ENCODE measurements around the gene GCK. TPM values are rescaled to one million over a fixed set of nuclear protein-coding genes. Genes with fewer than 3 reads are reported as not detected.

GCK gene
- total RNA-seq, 2 experiments from 2014 or later = 0.16 TPM; not detected in 1

DNA sequence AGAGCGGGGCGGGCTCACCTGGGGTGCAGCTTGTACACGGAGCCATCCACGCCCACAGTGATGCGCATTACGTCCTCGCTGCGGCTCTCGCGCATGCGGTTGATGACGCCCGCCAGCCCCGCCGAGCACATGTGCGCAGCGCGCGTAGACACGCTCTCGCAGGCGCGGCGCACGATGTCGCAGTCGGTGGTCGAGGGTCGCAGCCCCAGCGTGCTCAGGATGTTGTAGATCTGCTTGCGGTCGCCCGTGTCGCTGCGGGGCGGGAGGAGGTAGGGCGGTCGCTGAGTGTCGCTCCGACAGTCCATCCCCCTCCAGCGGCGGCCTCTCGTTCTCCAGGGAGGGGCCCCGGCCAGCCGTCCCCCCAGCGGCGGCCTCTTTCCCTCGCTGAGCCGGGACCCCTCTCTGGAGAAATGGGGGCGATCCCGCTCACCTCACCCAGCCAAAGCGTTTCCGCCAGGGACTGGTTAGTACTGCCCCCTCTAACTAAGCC, 43.7 kb downstream of the GCK start:
- intact Hi-C loops (cut with micrococcal nuclease; ENCODE audit: unreplicated experiment) = no loop called here
- no TSS peak for BruUV-seq (replicated peaks)
- no peaks in the 10 kb centered on the region for H3K36me3 ChIP-seq (ENCODE audit: insufficient read depth, low read length)
- peak overlapping the region; percentile 61; the same call in 1 of the 2 replicates for H3K4me2 ChIP-seq (ENCODE audit: low read length)
- H4K20me1 ChIP-seq (ENCODE audit: insufficient read depth, low read length) = no peaks in the 10 kb centered on the region
- ChIA-PET POLR2A (no interaction called here), CTCF (ENCODE audit: unreplicated experiment) (no interaction called here)
- DNase-seq (ENCODE audit: low spot score) = no peak
- H3K4me1 ChIP-seq (ENCODE audit: insufficient read depth, low read length, poor library complexity, severe bottlenecking) = no peaks in the 10 kb centered on the region
- TF ChIP-seq EZH2phosphoT487 (IDR thresholded peaks at IDR 0.05; ENCODE audit: borderline replicate concordance, low read depth, low read length) = no peak
- TF ChIP-seq, protein P1, sequence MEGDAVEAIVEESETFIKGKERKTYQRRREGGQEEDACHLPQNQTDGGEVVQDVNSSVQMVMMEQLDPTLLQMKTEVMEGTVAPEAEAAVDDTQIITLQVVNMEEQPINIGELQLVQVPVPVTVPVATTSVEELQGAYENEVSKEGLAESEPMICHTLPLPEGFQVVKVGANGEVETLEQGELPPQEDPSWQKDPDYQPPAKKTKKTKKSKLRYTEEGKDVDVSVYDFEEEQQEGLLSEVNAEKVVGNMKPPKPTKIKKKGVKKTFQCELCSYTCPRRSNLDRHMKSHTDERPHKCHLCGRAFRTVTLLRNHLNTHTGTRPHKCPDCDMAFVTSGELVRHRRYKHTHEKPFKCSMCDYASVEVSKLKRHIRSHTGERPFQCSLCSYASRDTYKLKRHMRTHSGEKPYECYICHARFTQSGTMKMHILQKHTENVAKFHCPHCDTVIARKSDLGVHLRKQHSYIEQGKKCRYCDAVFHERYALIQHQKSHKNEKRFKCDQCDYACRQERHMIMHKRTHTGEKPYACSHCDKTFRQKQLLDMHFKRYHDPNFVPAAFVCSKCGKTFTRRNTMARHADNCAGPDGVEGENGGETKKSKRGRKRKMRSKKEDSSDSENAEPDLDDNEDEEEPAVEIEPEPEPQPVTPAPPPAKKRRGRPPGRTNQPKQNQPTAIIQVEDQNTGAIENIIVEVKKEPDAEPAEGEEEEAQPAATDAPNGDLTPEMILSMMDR (conservative IDR thresholded peaks at IDR 0.05; ENCODE audit: low read length) = no peak
- no peaks in the 10 kb centered on the region for H3K79me2 ChIP-seq (ENCODE audit: insufficient read depth, low read depth, low read length)
- peak overlapping the region; percentile 33 for H3K4me3 ChIP-seq (ENCODE audit: low read depth, low read length, poor library complexity, severe bottlenecking)
- no peak overlapping the region for H2AFZ ChIP-seq (ENCODE audit: low read length)
- no peak overlapping the region for H3K27ac ChIP-seq (ENCODE audit: low read depth, low read length, poor library complexity, severe bottlenecking)
- no peaks in the 10 kb centered on the region for H3K9me2 ChIP-seq (ENCODE audit: insufficient read depth, low read length)
- H3K9me3 ChIP-seq (ENCODE audit: low read length) = no peaks in the 10 kb centered on the region

DNA sequence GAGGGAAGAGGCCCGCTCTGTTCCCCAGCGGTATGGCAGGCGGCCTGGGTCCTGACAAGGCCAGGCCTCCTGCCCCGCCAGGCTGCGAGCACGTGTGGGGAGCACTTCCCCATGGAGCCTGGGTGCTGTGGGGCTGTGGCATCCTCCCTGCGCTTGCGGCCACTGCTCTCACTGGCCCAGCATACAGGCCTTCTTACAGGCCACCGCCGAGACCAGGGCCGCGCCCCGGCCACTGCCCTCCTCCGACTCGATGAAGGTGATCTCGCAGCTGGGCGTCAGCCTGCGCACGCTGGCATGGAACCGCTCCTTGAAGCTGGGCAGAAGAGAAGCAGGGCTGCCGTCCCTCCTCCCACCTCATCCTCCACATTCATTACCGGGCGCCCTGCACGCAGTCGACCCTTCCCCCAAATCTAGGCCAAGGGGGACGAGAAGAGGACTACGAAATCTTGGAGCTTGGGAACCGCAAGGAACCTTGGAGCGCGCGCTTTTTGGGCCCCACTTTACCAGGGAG, 44.2 kb downstream of the GCK start:
- no peak overlapping the region for H3K4me3 ChIP-seq (ENCODE audit: low read depth, low read length, poor library complexity, severe bottlenecking)

DNA sequence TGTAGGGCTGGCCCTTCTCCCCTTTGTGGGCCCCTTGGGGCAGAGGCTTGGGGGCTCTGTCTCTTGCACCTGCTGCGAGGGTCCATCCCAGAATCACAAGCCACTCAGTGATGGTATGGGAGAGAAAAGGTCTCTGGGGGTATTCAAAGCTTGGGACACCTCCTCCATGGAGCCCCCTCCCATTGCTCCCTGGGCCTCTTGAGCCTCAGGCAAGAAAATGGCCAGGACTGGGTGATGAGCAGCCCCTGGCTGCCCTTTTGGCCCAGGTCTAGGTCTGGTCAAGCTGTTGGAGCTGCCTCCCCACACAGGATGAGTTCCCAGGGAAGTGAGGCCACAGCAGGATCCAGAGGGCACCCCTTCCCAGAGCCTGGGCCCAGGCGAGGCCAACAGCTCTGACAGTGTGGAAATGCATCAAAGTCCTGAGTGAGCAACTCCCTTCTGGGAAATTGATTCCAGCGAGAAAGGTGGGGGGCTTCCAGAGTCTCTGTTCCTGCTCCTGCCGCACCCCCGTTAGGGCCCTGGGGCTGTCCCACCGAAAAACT, 44.7 kb downstream of the GCK start:
- Histone ChIP-seq H3K36me3 (ENCODE audit: insufficient read depth, low read length) (no peaks in the 10 kb centered on the region), H3K27ac (ENCODE audit: low read depth, low read length, poor library complexity, severe bottlenecking) (no peak overlapping the region), H4K20me1 (ENCODE audit: insufficient read depth, low read length) (no peaks in the 10 kb centered on the region), H3K79me2 (ENCODE audit: insufficient read depth, low read depth, low read length) (no peaks in the 10 kb centered on the region), H3K9me2 (ENCODE audit: insufficient read depth, low read length) (no peaks in the 10 kb centered on the region), H3K4me1 (ENCODE audit: insufficient read depth, low read length, poor library complexity, severe bottlenecking) (no peaks in the 10 kb centered on the region), H3K9me3 (ENCODE audit: low read length) (no peaks in the 10 kb centered on the region), H3K4me2 (ENCODE audit: low read length) (no peak overlapping the region), H3K4me3 (ENCODE audit: low read depth, low read length, poor library complexity, severe bottlenecking) (no peak overlapping the region), H2AFZ (ENCODE audit: low read length) (no peak overlapping the region)
- intact Hi-C loops (cut with micrococcal nuclease; ENCODE audit: unreplicated experiment) = no loop called here
- no TSS peak for BruUV-seq (replicated peaks)
- POLR2A ChIA-PET = no interaction called here
- no peak for TF ChIP-seq EZH2phosphoT487 (IDR thresholded peaks at IDR 0.05; ENCODE audit: borderline replicate concordance, low read depth, low read length)
- TF ChIP-seq, protein P1 (conservative IDR thresholded peaks at IDR 0.05; ENCODE audit: low read length) = no peak
- DNase-seq (ENCODE audit: low spot score) = no peak
- CTCF ChIA-PET (ENCODE audit: unreplicated experiment) = no interaction called here

More for the DNA sequence above, 44.2 kb downstream of the GCK start:
- no TSS peak for BruUV-seq (replicated peaks)
- H4K20me1 ChIP-seq (ENCODE audit: insufficient read depth, low read length) = no peaks in the 10 kb centered on the region
- no peaks in the 10 kb centered on the region for H3K9me3 ChIP-seq (ENCODE audit: low read length)
- no peaks in the 10 kb centered on the region for H3K79me2 ChIP-seq (ENCODE audit: insufficient read depth, low read depth, low read length)
- ChIA-PET POLR2A (no interaction called here), CTCF (ENCODE audit: unreplicated experiment) (no interaction called here)
- no peaks in the 10 kb centered on the region for H3K9me2 ChIP-seq (ENCODE audit: insufficient read depth, low read length)
- H3K4me2 ChIP-seq (ENCODE audit: low read length) = no peak overlapping the region
- no peak for TF ChIP-seq EZH2phosphoT487 (IDR thresholded peaks at IDR 0.05; ENCODE audit: borderline replicate concordance, low read depth, low read length)
- TF ChIP-seq, protein P1 (conservative IDR thresholded peaks at IDR 0.05; ENCODE audit: low read length) = no peak
- no peak overlapping the region for H2AFZ ChIP-seq (ENCODE audit: low read length)
- no peak for DNase-seq (ENCODE audit: low spot score)
- H3K36me3 ChIP-seq (ENCODE audit: insufficient read depth, low read length) = no peaks in the 10 kb centered on the region
- no peaks in the 10 kb centered on the region for H3K4me1 ChIP-seq (ENCODE audit: insufficient read depth, low read length, poor library complexity, severe bottlenecking)
- H3K27ac ChIP-seq (ENCODE audit: low read depth, low read length, poor library complexity, severe bottlenecking) = no peak overlapping the region
- intact Hi-C loops (cut with micrococcal nuclease; ENCODE audit: unreplicated experiment) = no loop called here

All from OCI-LY7 (cell line).